ENCODE measurements around the gene PTPN22. TPM values are rescaled to one million over a fixed set of nuclear protein-coding genes. Genes with fewer than 3 reads are reported as not detected.

The PTPN22 gene
- total RNA-seq, 2 donors from 2014 or later: 3.7 to 5.9 TPM

GRCh38 chr1:113792986-113793385 lies 78.5 kb downstream of the PTPN22 start:
- peaks cover 4% of the 10 kb centered on the region for H3K36me3 ChIP-seq
- H3K4me3 ChIP-seq: no peak overlapping the region
- H3K9ac ChIP-seq (ENCODE audit: low read depth in 2 of 2, low read length in 2 of 2): no peak overlapping the region
- no peaks in the 10 kb centered on the region for H3K27me3 ChIP-seq
- DNase-seq: no peak
- no peak for TF ChIP-seq CTCF (IDR thresholded peaks at IDR 0.05)
- H3K4me1 ChIP-seq: peaks cover 3% of the 10 kb centered on the region
- no peak overlapping the region for H3K27ac ChIP-seq
- H3K9me3 ChIP-seq: no peaks in the 10 kb centered on the region
- intact Hi-C loops (cut with DNase I): no loop called here

- Histone ChIP-seq H3K27me3 (no peaks in the 10 kb centered on the region), H3K4me3 (no peak overlapping the region), H3K9me3 (no peaks in the 10 kb centered on the region), H3K36me3 (peaks cover 4% of the 10 kb centered on the region), H3K9ac (ENCODE audit: low read depth in 2 of 2, low read length in 2 of 2) (no peak overlapping the region), H3K4me1 (peaks cover 3% of the 10 kb centered on the region), H3K27ac (no peak overlapping the region)
- DNase-seq: no peak
- TF ChIP-seq CTCF (IDR thresholded peaks at IDR 0.05): no peak
- intact Hi-C loops (cut with DNase I): no loop called here
Observed at GRCh38 chr1:113792471-113792870, 79.0 kb downstream of the PTPN22 start.

DNA sequence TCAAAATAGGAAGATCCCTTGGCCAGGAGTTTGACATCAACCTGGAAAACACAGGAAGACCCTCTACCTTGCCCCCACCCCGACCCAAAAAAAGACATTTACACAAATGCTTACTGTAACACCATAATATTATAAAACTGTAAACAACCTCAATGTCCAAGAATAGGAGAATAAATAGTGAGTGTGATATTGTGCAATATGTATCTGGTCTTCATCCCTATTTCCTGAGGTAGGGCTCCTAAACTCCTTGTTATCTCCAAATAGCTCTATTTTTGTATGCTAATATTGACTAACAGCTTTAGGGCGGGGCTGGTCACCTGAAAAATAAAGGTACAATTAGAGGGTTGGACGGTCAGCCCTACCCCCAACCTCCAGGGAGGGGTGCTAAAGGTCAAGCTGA lies 82.7 kb downstream of the PTPN22 start:
- H3K4me1 ChIP-seq: no peaks in the 10 kb centered on the region
- intact Hi-C loops (cut with DNase I): no loop called here

DNA sequence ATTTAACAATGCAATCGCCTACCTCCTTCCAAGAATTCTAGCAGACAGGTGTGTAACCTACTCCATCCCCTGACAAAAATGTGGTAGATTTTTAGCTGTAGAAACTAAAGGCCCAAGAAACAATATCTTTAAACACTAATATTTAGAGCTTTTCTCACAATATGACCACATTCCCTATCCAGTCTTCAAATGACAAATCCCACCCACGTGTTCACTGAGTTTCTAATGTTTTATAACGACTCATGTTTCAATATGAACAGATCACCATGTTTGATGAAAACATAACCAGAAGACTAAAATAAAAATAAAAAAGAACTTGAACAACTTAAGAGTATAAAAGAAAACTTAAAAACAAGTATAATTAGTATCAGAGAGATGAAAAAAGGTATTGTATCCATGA lies 83.8 kb downstream of the PTPN22 start:
- Histone ChIP-seq H3K9ac (ENCODE audit: low read depth in 2 of 2, low read length in 2 of 2) (no peak overlapping the region), H3K36me3 (no peaks in the 10 kb centered on the region), H3K27me3 (no peaks in the 10 kb centered on the region), H3K4me3 (no peak overlapping the region), H3K9me3 (no peaks in the 10 kb centered on the region), H3K27ac (no peak overlapping the region), H3K4me1 (no peaks in the 10 kb centered on the region)
- intact Hi-C loops (cut with DNase I): no loop called here
- DNase-seq: no peak
- TF ChIP-seq CTCF (IDR thresholded peaks at IDR 0.05): no peak

More for the DNA sequence above, 82.7 kb downstream of the PTPN22 start:
- no peak overlapping the region for H3K9ac ChIP-seq (ENCODE audit: low read depth in 2 of 2, low read length in 2 of 2)
- DNase-seq: no peak
- no peak overlapping the region for H3K27ac ChIP-seq
- H3K27me3 ChIP-seq: no peaks in the 10 kb centered on the region
- H3K4me3 ChIP-seq: no peak overlapping the region
- no peaks in the 10 kb centered on the region for H3K36me3 ChIP-seq
- TF ChIP-seq CTCF (IDR thresholded peaks at IDR 0.05): no peak
- H3K9me3 ChIP-seq: no peaks in the 10 kb centered on the region

DNA sequence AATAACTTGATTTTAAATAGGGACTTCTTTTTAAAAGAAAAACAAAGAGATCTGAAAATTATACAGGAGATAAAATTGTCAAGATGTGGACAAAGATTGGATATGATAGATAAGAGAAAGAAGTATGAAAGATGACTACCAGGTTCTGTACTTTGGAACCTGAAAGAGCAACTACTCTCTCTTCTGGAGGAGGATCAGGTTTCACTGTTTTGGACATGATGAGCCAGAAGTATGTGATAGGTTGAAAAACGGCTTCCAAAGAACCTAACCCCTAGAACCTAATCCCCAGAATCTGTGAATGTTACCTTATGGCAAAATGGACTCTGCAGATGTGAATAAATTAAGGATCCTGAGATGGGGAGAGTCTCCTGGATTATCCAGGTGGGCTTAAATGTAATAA lies 85.4 kb downstream of the PTPN22 start:
- no peak for TF ChIP-seq CTCF (IDR thresholded peaks at IDR 0.05)
- no peaks in the 10 kb centered on the region for H3K27me3 ChIP-seq
- H3K9me3 ChIP-seq: no peaks in the 10 kb centered on the region
- no peaks in the 10 kb centered on the region for H3K36me3 ChIP-seq
- intact Hi-C loops (cut with DNase I): no loop called here
- no peak overlapping the region for H3K4me3 ChIP-seq
- H3K9ac ChIP-seq (ENCODE audit: low read depth in 2 of 2, low read length in 2 of 2): no peak overlapping the region
- no peak overlapping the region for H3K27ac ChIP-seq
- DNase-seq: no peak
- H3K4me1 ChIP-seq: no peaks in the 10 kb centered on the region

All from colonic mucosa (tissue), 4 donors.